Epidermal melanocyte (primary cell): ENCODE data around the gene PARN.

Experiments
- DNase-seq: peaks from one replicate; pipeline ENCODE4 v3.0.0; 2011; ENCODE audit warnings: low spot score; ENCODE audit not compliant: insufficient read length

Gene PARN

DNA sequence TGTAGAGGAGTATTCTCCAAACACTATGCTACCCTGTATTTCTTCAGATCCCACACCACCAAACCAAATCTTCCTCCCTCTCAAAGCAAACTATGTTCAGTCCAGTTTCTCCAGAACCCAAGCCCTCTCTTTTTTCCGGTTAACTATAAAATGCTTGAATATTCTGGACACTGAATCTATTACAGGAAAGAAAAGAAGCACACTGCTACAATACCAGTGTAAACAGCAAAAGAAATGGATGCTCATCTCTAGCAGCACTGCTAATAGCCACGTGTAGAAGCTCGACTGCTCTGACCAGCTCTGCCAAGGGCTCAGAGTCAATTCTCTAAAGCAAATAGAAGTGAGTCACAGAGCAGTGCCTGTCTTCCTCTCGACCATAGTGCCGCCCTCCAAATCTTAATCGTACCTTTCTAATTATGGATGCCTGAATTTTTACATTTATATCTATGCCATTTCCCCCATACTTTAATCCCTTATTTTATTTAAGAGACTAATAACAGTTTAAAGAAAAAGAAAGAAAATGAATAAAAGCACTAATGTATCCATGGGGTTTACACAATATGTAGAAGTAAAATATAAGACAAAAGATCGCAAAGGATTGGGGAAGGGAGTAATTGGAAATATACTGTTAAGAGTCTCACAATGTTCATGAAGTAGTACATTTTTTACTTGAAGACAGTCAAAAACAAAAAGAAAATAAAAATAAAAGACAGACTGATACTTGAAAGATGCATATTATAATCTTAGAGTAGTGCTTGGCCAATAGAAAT lies 154.5 kb downstream of the PARN start:
- DNase-seq = no peak

DNA sequence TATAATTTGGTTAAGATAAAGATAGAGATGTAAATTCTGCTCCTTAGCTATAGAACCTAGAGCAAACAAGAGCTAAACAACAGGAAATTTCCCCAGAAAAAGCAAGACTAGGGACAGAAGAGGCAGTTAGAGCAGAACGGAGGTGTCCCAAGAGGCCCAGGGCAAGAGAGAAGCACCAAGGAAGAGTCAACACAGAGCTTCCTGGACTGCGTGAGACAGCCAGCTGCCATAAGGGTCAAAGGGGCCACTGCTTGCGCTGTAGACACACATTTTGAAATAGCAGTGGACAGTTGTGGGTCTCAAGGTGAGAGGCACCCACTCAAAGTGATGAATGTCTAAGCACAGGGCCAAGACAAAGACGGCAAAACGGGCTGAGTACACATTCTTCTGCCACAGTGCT lies 156.6 kb downstream of the PARN start:
- no peak for DNase-seq

DNA sequence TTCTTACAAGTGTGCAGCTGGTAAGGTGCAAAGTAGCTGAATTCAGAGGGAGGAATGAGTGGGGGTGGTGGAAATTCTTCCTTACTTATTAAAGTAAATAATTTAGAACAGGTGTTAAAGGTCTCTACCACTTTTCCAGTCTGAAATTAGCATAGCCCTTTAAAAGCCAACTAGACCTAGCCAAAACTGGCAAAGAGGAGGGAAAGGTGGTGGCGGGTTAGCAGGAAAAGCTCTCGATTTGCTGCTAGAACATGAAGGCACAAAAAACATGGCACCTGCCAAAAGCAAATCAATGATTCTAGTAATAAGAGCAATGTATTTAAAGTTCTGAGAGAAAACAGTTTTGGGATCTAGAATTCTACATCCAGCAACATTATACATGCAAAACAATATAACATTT lies 157.7 kb downstream of the PARN start:
- no peak for DNase-seq

DNA sequence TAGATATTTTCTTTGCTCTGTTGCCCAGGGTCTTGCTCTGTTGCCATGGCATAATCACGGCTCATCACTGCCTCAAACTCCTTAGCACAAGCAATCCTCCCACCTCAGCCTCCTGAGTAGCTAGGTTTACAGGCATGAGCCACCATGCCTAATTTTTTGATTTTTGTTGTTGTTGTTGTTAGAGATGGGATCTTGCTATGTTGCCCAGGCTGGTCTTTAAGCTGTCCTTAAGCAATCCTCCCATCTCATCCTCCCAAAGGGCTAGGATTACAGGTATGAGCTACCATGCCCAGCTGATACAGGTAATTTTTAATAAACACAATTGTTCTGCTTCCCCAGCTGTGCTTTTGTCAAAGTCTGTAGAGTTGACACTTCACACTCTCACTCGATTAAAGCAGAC lies 159.3 kb downstream of the PARN start:
- no peak for DNase-seq

DNA sequence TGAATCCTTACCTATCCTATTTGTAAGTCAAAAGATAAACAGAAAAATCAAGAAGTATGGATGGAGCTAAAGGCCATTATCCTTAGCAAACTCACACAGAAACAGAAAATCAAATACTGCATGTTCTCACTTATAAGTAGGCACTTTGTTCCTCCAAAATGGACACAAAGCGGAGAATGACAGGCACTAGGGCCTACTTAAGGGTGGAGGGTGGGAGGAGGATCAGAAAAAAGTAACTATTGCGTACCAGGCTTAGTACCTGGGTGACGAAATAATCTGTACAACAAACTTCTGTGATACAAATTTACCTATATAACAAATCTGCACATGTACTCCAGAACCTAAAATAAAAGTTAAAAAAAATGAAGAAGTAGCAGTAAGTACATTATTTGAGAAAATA lies 164.3 kb downstream of the PARN start:
- DNase-seq = no peak

DNA sequence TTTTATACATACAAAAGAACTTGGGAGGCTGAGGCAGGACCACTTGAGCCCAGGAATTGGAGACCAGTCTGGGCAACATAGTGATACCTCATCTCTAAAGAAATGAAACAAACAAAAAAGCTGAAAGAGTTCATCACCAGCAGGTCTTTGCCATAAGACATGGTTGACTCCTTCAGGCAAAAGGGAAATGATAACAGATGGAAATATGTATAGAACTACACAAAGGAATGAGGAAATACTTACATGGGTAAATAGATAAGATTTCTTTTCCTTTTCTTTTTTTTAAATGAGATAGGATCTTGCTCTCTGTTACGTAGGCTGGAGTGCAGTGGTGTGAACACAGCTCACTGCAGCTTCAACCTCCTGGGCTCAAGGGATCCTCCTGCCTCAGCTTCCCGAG lies 165.3 kb downstream of the PARN start:
- DNase-seq = no peak

DNA sequence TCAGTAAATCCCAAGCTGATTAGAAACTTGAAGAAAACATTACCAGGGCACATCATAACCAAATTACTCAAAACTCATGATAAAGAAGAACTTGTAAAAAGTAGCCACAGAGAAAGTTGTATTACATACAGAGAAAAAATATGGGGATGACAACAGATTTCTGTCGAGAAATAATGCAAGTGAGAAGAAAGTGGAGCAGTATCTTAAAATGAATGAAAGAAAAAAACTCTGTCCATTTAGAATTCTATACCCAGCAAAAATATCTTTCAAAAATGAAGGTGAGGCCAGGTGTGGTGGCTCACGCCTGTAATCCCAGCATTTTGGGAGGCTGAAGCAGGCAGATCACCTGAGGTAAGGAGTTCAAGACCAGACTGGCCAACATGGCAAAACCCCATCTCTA lies 165.9 kb downstream of the PARN start:
- no peak for DNase-seq

DNA sequence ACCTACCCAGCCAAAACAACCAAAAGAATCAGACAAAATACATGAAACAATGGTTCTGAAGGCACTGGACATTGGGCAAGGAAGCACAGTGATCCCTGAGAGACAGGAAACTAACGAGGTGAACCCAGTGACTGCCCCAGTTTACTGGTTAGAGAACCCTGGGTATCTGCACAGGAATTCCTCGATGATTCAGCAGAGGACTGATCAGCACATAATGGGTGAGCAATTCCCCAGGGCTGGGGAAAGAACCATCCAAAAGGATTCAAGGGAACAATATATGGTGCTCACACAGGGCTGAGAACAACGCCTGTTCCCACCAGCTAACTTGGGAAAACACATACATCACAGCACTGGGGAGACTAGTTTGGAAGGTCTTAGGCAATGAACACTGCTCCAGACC lies 167.2 kb downstream of the PARN start:
- DNase-seq = no peak

DNA sequence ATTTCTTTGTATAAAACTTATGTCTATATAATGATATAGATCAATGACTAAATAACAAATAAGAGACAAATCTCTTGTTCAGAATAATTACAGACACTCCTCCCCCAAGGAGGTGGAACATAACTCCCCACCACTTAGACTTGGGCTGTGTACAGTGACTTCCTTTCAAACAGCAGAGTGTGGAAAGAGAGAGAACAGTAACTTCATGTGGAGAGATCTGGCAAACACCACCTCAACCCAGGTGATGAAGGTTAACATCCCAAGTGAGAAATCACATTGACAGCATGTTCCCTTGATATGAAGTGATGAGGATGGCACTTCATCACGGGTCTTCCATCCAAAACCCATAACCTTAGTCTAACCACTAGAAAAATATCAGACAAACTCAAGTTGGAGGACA lies 169.3 kb downstream of the PARN start:
- DNase-seq = no peak

DNA sequence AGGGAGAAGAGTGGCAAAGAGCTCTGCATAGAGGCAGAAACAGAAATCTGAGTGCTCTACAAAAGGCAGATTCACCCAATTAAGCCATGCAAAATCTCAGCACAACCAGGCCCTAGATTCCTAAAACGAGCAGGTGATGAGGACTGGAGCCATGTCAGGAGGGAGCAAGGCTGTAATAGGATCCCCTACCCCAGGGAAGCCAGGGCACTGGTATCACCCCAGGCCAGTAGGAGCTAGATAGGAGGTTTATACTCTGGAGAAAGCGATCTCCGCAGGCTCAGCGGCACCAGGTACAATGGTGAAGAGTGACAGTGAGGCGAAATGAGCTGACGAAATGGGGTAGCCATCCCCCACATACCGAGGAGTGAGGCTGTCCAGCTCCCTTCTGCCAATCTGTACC lies 171.5 kb downstream of the PARN start:
- no peak for DNase-seq

DNA sequence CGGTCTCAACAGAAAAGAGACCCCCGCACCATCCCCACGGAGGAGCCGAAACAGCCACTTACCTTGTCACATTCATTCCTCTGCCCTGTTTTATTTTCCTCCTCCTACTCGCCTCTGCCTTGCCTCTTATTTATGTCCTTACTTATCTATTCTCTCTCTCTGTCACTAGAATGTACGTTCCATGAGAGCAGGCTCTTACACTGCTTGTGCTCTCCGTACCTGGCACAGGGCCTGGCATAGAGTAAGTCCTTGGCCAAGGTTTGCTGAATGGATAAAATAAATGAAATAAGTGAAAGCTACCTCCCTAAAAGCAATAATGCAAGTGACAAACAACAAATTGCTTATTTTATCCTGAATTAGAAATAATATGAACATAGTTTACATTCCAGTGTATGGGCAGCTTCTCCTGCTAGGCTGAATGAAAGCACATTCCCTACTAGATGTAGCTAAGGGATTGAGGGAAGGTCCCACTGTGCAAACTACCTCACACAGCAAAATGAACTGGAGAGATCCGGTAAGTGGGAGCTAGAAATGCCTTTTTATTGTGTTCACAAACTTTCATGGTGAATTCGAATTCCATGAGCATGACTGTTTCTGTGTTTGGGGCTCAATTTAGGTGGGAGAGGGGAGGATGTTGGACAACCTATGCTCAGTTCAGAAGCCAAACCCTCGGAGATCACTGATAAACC lies 173.1 kb downstream of the PARN start:
- DNase-seq = no peak

DNA sequence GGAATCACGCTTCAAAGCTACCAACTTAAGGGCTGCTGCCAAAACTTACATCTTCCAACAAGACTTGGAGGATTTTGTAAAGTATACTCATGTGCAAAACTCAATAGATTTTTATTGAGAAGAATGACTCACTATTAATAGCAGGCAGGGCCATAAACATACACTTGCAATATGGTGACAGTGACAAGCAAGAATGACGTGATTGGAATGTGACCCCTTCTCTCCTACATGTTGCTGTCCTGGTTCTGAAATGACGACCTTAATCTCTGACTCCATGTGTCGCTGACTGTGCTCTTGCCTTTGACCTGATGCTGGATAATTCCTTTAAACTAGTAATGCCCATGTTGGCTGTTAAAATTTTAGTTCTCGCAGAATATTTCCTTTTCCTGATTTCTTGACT lies 174.5 kb downstream of the PARN start:
- no peak for DNase-seq

DNA sequence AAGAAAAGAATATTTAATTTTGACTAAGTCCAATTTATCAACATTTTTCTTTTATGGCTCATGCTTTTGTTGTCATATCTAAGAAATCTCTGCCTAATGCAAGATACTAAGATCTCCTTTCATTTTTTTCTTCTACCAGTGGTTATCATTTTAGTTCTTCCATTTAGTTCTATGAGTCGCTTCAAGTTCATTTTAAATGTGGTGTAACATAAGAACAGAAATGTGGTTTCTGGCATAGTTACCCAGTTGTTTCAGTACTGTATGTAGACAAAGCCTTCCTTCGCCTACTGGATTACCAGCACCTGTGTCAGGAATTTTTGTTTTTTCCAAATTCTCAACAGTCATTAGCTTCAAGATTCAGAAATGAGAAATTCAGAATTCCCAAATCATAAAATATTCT lies 175.7 kb downstream of the PARN start:
- DNase-seq = no peak

DNA sequence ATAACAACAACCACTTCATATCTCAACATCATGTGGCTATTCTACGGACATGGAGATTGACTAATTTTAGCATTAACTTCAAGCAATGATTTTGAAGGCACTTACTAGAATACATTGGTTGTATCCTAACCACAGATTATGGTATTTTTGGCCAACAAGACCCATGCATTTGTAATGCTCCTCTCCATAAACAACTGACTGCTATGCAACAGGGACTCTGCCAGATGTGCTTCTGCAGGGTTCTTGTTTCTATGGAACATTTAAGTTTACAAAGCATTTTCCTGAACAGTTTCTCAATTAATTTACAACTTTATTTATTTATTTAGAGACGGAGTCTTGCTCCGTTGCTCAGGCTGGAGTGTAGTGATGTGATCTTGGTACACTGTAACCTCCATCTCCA lies 178.0 kb downstream of the PARN start:
- DNase-seq = no peak

DNA sequence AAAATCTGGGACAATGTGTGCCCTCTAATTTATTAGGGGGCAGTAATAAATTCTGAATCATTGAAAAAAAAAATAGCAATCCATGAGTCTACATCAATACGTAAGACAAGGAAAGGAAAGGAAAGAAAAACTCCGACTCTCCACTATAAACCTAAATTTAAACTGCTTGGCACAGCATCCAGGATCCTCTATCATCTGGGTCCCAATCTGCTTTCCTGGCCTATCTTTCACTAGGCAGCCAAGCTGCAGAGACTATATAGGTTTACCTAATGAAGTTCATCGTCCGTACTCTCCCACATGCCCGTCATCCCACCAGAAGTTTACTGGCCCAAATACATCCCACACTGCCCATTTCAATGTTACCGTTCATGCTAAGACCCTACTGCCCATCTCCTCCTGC lies 179.2 kb downstream of the PARN start:
- no peak for DNase-seq

DNA sequence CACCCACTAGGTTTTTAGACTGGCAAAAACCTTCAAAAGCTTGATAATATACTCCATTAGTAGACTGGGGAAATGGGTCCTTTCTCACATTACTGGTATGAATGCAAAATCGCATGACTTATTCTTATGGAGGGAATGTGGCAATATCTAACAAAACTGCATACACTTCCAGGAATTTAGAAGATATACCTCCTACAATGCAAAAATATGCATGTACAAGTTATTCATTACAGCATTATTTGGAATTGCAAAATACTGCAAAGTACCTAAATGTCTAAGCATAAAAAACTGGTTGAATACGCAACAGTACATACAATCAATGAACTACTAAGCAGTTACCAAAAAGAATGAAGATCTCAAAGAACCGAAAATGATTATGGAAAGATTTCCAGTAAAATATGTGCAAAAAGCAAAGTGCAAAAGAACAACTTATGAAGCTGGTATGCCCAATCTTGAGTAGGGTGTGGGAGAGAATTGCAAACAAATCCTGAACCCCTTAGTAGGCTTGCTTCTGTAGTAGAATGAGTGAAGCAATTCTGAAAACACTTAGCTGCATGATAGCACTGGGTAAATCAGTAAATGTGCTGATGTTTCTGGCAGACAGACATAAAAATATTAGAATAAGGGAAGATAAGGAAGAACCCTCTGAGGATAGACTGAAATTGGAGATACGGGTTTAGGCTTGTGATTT lies 180.1 kb downstream of the PARN start:
- no peak for DNase-seq

DNA sequence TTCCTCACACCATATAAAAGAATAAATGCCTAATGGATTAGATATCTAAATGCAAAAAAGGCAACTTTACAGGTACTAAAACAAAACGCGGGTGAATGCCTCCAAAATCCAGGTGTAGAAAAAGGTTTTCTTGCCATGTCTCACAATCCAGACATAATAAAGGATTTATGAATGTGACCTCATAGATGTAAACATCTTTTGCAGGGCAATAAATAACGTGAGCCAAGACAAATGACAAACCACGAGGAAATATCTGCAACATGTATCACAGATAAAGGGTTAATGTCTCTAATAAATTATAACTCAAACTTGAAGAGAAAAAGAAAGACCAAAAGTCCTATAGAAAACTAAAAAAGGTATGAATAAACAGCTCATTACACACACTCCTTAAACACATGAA lies 180.7 kb downstream of the PARN start:
- no peak for DNase-seq

DNA sequence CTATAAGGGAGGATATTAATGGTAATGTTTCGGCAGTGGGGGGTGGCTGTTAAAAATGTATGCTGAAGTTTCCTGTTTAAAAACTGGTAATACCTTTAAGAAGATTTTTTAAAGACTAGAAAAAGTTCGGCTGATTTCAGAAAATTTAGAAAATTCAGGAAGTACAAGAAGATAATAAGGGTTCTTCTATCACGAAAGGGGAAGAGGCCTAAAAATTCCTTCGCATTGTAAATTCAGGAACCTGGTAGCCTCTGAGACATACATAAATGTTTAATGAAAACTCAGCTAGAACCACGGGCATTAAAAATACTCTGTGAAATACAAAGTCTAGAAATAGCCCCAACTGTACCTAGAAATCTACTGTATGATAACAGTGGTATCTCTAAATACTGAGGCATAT lies 181.2 kb downstream of the PARN start:
- no peak for DNase-seq

DNA sequence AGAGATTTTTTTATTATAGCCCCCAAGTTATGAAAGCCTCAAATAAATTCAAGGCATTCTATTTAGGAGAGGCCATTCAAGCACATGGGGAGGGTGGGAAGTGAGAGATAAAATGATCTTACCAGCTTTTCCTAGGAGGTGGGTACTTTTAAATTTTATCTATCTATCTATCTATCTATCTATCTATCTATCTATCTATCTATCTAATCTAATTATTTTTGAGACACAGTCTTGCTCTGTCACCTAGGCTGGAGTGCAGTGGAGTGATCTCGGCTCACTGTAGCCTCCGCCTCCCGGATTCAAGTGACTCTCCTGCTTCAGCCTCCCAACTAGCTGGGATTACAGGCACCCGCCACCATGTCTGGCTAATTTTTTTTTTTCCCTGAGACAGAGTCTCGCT lies 182.3 kb downstream of the PARN start:
- DNase-seq = no peak

DNA sequence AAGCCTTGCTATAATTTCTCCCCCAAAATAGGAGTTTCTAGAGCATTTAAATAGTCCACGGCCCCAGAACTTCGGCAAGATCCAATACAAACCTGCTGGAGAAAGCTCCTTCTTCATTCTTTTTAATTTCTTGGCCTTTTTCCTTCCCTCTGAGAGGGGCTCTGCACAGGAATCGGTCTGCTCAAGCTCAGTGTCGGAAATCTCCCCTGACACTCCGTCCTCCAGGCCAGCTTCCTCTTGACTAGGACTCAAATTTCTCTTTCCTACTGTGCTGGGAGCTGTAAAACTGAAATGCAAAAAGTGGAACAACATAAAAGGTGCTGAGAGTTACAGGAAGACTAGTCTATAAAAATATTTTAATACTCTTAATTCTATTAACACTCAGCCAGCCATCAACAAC lies 183.3 kb downstream of the PARN start:
- DNase-seq = no peak

DNA sequence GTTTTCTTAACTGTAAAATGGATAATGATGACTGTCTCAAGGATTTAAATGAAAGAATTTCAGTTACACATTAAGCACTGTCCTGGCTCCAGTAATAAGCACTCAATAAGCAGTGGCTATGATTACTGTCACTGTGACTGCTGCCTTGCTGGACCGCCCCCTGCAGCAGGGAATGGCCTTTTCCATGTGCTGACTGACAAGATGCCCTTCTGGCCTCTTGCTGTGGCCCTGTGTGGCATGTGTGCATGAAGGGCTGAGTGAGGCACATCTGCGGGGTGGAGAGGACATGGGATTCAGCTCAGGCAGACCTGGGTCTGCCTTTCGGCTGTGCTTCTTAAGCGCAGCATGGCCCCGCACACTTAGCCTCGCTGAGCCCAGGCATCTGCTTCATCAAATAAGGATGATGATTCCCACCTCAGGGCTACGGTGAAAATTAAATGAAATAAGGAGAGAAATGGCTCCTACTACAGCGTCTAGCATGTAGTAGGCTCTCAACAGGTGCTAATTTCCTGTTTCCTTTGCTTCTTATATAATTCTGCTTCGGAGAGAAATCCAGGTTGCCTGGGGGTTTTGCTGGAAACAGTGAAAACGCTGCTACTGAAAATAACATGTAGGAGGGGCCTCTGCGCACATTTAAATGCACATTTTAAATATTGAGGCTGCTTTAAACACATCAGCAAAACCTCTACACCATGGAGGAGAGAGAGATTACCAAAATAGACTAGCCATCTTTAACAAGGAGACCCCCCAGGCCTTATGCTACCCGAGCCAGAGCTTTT lies 183.9 kb downstream of the PARN start:
- DNase-seq = no peak
